Activated CD4-positive, alpha-beta T cell treated with anti-CD3 and anti-CD28 coated beads for 36 hours (primary cell): ENCODE measurements around the gene GGTLC2. TPM values are rescaled to one million over a fixed set of nuclear protein-coding genes. Genes with fewer than 3 reads are reported as not detected.

Experiments used
- ATAC-seq: fragments of 200-7000 bp; cut with Tn5 transposase; one replicate; pipeline ENCODE4 v1.10.0; 2021; ENCODE audit warnings: mild to moderate bottlenecking, moderate library complexity
- CTCF ChIA-PET: fragments of 350-600 bp; sonication (Branson Sonifier 250); formaldehyde crosslinking; loops from one replicate; lab custom pipeline; 2021; ENCODE audit warnings: antibody characterized with exemption; lab: Charles Lee
- POLR2A ChIA-PET: fragments of 350-600 bp; sonication (Branson Sonifier 250); formaldehyde crosslinking; loops from one replicate; lab custom pipeline; 2021; ENCODE audit warnings: antibody characterized with exemption, inconsistent platforms; lab: Charles Lee
- DNase-seq: peaks from one replicate; pipeline ENCODE4 v3.0.0-alpha.2; 2020
- H3K27ac Mint-ChIP-seq: one replicate; pipeline ENCODE4 v1.8.0; 2021; ENCODE audit warnings: mixed read lengths
- H3K27me3 Mint-ChIP-seq: one replicate; pipeline ENCODE4 v1.8.0; 2021; ENCODE audit warnings: mixed read lengths
- H3K36me3 Mint-ChIP-seq: one replicate; pipeline ENCODE4 v1.8.0; 2021; ENCODE audit warnings: low read depth, mixed read lengths
- H3K4me1 Mint-ChIP-seq: one replicate; pipeline ENCODE4 v1.8.0; 2021; ENCODE audit warnings: mixed read lengths
- H3K4me3 Mint-ChIP-seq: one replicate; pipeline ENCODE4 v1.8.0; 2021; ENCODE audit warnings: mild to moderate bottlenecking, moderate library complexity, mixed read lengths
- H3K9me3 Mint-ChIP-seq: one replicate; pipeline ENCODE4 v1.8.0; 2021; ENCODE audit warnings: low read depth, mixed read lengths
- intact Hi-C, 2 experiments: fragments of 100-400 bp; cut with DNase I in 1 of 2; cut with micrococcal nuclease in 1 of 2; formaldehyde crosslinking; loops; one replicate each; pipeline versions ENCODE4 v1.14.2 to v1.15.1; 2022 to 2024; cut with DNase I, micrococcal nuclease
- total RNA-seq, 2 experiments: library from RNA; stranded (reverse); gene quantifications; one replicate each; pipeline ENCODE4 v1.2.3, GENCODE V29; 2021

GGTLC2 gene
- total RNA-seq, 2 experiments from 2014 or later = not detected

- no peak overlapping the region for H3K4me3 Mint-ChIP-seq
- CTCF ChIA-PET = interaction anchor here (0.7 to 1.2 kb wide), 2 partner anchors 15 to 652 kb away, joined by 3 read pairs; no protein-coding TSS in a partner anchor
- peaks cover 17% of the 10 kb centered on the region for H3K4me1 Mint-ChIP-seq
- intact Hi-C loops = no loop called here
- H3K27ac Mint-ChIP-seq = no peak overlapping the region
- no peaks in the 10 kb centered on the region for H3K36me3 Mint-ChIP-seq
- H3K9me3 Mint-ChIP-seq = no peaks in the 10 kb centered on the region
- H3K27me3 Mint-ChIP-seq = no peaks in the 10 kb centered on the region
- ATAC-seq = no peak
- POLR2A ChIA-PET = no interaction called here
- DNase-seq = no peak
Measured at GRCh38 chr22:22655452-22656290, 11.3 kb downstream of the GGTLC2 start.

GRCh38 chr22:22657712-22658111 lies 13.3 kb downstream of the GGTLC2 start:
- no peak for ATAC-seq
- intact Hi-C loops = no loop called here
- H3K27ac Mint-ChIP-seq = no peak overlapping the region
- H3K4me3 Mint-ChIP-seq = no peak overlapping the region
- DNase-seq = no peak
- POLR2A ChIA-PET = no interaction called here
- H3K4me1 Mint-ChIP-seq = peaks cover 14% of the 10 kb centered on the region
- H3K36me3 Mint-ChIP-seq = no peaks in the 10 kb centered on the region
- no peaks in the 10 kb centered on the region for H3K27me3 Mint-ChIP-seq
- no peaks in the 10 kb centered on the region for H3K9me3 Mint-ChIP-seq
- CTCF ChIA-PET = interaction anchor here (0.6 kb wide), 1 partner anchor 9 kb away, joined by 3 read pairs; no protein-coding TSS in a partner anchor

DNA sequence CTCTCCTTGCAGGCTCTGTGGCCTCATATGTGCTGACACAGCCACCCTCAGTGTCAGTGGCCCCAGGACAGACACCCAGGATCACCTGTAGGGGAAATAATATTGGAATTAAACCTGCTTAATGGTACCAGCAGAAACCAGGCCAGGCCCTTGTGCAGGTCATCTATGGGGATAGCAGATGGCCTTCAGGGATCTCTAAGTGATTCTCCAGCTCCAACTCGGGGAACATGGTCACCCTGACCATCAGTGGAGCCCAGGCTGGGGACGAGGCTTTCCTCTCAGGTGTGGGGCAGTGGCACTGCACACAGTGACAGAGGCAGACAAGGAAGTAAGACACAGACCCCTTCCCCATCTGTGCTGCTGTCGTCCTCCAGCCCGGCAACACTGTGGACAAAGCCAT lies 16.9 kb downstream of the GGTLC2 start:
- Mint-ChIP-seq H3K36me3 (no peaks in the 10 kb centered on the region), H3K27ac (no peak overlapping the region), H3K4me3 (no peak overlapping the region), H3K4me1 (no peaks in the 10 kb centered on the region), H3K9me3 (no peaks in the 10 kb centered on the region), H3K27me3 (no peaks in the 10 kb centered on the region)
- DNase-seq (no peak), ATAC-seq (no peak)
- CTCF ChIA-PET = interaction anchor here (0.7 kb wide), 1 partner anchor 48 kb away, joined by 3 read pairs; no protein-coding TSS in a partner anchor
- POLR2A ChIA-PET = no interaction called here
- intact Hi-C loops = no loop called here

GRCh38 chr22:22662095-22662494 lies 17.7 kb downstream of the GGTLC2 start:
- ChIA-PET CTCF (interaction anchor here (1.0 kb wide), 2 partner anchors 51 to 59 kb away, joined by 3 read pairs; no protein-coding TSS in a partner anchor), POLR2A (no interaction called here)
- intact Hi-C loops = no loop called here
- DNase-seq (no peak), ATAC-seq (no peak)
- no peak overlapping the region for H3K27ac Mint-ChIP-seq
- no peaks in the 10 kb centered on the region for H3K4me1 Mint-ChIP-seq
- H3K9me3 Mint-ChIP-seq = no peaks in the 10 kb centered on the region
- H3K27me3 Mint-ChIP-seq = no peaks in the 10 kb centered on the region
- H3K4me3 Mint-ChIP-seq = no peak overlapping the region
- no peaks in the 10 kb centered on the region for H3K36me3 Mint-ChIP-seq

DNA sequence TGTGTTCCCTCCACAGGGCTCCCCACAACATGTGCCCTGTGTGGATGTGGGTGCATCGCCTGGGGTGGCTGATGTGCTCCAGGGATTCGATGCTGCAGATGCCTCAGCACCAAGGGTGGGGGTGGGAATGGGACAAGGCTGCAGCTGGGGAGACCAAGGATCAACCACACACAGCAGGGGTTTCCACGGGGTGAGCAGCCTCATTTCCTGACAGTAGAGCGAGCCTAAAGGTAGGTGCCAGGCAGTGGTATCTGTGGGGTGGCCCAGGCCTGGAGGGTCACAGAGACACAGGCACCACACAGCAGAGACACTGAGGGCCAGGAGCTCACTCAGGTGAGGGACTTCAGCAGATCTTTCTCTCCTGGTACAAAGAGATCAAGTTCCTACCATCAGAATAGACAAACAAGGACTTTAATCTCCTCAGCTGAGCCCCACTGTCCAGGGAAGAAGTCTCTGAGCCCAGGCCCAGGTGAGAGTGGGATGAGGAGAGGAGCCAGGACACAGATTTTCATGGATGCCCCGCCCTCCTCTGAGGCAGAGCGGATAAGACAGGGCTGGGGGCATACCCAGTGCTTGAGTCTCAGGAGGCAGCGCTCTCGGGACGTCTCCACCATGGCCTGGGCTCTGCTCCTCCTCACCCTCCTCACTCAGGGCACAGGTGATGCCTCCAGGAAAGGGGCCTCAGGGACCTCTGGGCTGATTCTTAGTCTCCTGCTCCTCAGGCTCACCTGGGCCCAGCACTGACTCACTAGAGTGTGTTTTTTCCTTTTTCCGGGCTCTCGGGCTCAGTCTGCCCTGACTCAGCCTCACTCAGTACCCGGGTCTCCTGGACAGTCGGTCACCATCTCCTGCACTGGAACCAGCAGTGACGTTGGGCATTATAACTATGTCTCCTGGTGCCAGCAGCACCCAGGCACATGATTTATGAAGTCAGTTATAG lies 19.7 kb downstream of the GGTLC2 start:
- ChIA-PET POLR2A (no interaction called here), CTCF (interaction anchor here (0.6 to 0.9 kb wide), 2 partner anchors 197 to 818 kb away, joined by 3 read pairs; no protein-coding TSS in a partner anchor)
- no peaks in the 10 kb centered on the region for H3K36me3 Mint-ChIP-seq
- H3K4me3 Mint-ChIP-seq = no peak overlapping the region
- H3K27ac Mint-ChIP-seq = no peak overlapping the region
- ATAC-seq (no peak), DNase-seq (no peak)
- H3K9me3 Mint-ChIP-seq = no peaks in the 10 kb centered on the region
- H3K4me1 Mint-ChIP-seq = no peaks in the 10 kb centered on the region
- no peaks in the 10 kb centered on the region for H3K27me3 Mint-ChIP-seq
- intact Hi-C loops = no loop called here

DNA sequence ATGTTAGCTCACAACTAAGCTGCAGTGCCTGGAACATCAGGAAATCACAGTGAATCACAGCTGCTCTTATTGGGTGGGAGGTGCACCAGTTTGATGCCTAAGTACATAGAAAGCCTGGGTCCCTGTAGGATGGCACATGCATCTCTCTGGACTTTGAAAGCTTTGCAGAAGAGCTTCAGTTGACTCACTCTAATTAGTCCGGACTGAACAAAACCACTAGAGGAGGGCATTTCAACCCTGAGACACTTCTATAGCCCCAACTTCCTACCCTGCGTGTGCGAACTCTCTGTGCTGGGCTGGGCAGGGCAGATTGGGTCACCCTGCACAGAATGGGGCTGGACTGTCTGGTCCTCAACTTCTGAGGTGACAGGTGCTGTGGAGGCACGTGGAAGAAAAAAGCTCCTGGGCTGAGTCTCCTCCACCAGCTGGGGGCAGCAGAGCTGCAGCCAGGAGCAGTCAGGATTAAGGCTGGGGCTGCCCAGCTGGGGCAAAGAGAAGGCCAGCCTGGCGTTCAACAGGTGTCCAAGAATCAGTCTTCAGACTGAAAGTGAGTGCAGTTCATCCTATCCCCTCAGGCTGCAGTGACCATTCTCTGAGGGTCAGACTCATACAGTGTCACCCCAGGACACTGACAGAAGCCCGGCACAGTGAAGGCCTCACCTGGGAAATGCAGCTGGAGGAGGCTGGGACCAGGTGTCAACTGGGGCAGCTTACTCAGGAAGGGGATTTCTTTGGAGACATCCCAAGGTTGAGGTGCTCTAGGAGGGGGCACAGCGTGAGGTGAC lies 22.1 kb downstream of the GGTLC2 start:
- H3K9me3 Mint-ChIP-seq = peaks cover 6% of the 10 kb centered on the region
- H3K27ac Mint-ChIP-seq = no peak overlapping the region
- CTCF ChIA-PET = interaction anchor here (1.1 to 1.6 kb wide), 5 partner anchors 9 to 123 kb away, joined by 3 to 6 read pairs (median 5); no protein-coding TSS in a partner anchor
- intact Hi-C loops = no loop called here
- POLR2A ChIA-PET = no interaction called here
- peak; percentile 55 for DNase-seq
- H3K4me3 Mint-ChIP-seq = no peak overlapping the region
- no peaks in the 10 kb centered on the region for H3K4me1 Mint-ChIP-seq
- peak; percentile 69 for ATAC-seq
- no peaks in the 10 kb centered on the region for H3K27me3 Mint-ChIP-seq
- no peaks in the 10 kb centered on the region for H3K36me3 Mint-ChIP-seq

- no peak overlapping the region for H3K27ac Mint-ChIP-seq
- intact Hi-C loops = no loop called here
- H3K9me3 Mint-ChIP-seq = peaks cover 6% of the 10 kb centered on the region
- H3K36me3 Mint-ChIP-seq = no peaks in the 10 kb centered on the region
- no peak for DNase-seq
- CTCF ChIA-PET = interaction anchor here (0.7 to 1.3 kb wide), 3 partner anchors 77 to 102 kb away, joined by 3 read pairs; no protein-coding TSS in a partner anchor
- H3K27me3 Mint-ChIP-seq = no peaks in the 10 kb centered on the region
- ATAC-seq = no peak
- H3K4me3 Mint-ChIP-seq = no peak overlapping the region
- H3K4me1 Mint-ChIP-seq = no peaks in the 10 kb centered on the region
- POLR2A ChIA-PET = no interaction called here
Measured at GRCh38 chr22:22667966-22668880, 23.8 kb downstream of the GGTLC2 start.

GRCh38 chr22:22669093-22669492 lies 24.7 kb downstream of the GGTLC2 start:
- peaks cover 2% of the 10 kb centered on the region for H3K27me3 Mint-ChIP-seq
- H3K4me3 Mint-ChIP-seq = no peak overlapping the region
- H3K9me3 Mint-ChIP-seq = peaks cover 6% of the 10 kb centered on the region
- H3K36me3 Mint-ChIP-seq = no peaks in the 10 kb centered on the region
- no peaks in the 10 kb centered on the region for H3K4me1 Mint-ChIP-seq
- intact Hi-C loops = no loop called here
- DNase-seq (no peak), ATAC-seq (no peak)
- POLR2A ChIA-PET = no interaction called here
- CTCF ChIA-PET = interaction anchor here (0.8 kb wide), 1 partner anchor 101 kb away, joined by 3 read pairs; no protein-coding TSS in a partner anchor
- no peak overlapping the region for H3K27ac Mint-ChIP-seq

DNA sequence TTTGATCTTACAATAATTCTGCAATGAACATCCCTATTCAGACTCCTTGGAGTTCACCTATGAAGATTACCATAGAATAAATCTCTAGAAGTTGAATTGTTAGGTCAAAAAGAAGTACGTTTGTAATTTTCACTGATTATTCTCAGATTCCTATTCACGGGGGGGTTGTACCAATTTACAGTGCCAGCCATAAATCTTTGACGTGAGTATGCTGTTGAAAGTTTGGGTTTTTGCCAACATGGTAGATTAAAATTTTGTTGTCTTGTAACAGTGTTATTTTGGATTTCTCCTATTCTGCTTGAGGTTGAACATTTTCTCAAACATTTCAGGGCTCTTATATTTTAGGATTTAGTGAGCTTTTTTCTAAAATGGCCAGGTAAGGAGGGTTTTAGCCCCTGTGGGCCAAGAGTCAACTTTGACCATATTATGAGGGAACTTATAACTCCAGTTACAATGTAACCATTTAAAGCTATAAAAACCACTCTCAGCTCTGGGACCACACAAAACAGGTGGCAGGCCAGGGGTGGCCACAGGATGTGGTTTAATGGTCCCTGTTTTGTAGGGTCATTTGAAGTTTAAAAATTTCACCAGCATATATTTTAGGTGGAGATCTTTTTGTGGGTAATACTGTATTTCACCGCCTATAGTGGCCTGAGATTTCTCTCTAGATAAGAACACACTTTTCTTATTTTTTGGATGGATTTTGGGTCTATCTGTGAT lies 25.8 kb downstream of the GGTLC2 start:
- Mint-ChIP-seq H3K9me3 (peaks cover 6% of the 10 kb centered on the region), H3K27ac (no peak overlapping the region), H3K4me1 (no peaks in the 10 kb centered on the region), H3K36me3 (no peaks in the 10 kb centered on the region), H3K4me3 (no peak overlapping the region), H3K27me3 (peaks cover 5% of the 10 kb centered on the region)
- no peak for ATAC-seq
- CTCF ChIA-PET = interaction anchor here (1.0 to 1.2 kb wide), 3 partner anchors 14 to 39 kb away, joined by 3 to 4 read pairs (median 3); no protein-coding TSS in a partner anchor
- no peak for DNase-seq
- intact Hi-C loops = no loop called here
- POLR2A ChIA-PET = no interaction called here
